Smooth muscle cell of the coronary artery (primary cell): ENCODE data around the gene HPS3. TPM values are rescaled to one million over a fixed set of nuclear protein-coding genes. Genes with fewer than 3 reads are reported as not detected.

Source experiments
- total RNA-seq: library from RNA; depleted of rRNA; stranded (reverse); fragments of >200 nt; gene quantifications from 2 replicates; pipeline ENCODE4 v1.2.3, GENCODE V29; 2014; ENCODE audit warnings: low replicate concordance

The HPS3 gene
- 9.4 and 14.5 TPM in 2 replicates for total RNA-seq

GRCh38 chr3:149129326-149130205 lies at the start of gene HPS3:
Gene HPS3, plus strand, starts transcription at chr3:149129638. Its CDS starts 86 bp downstream, at chr3:149129724.

GRCh38 chr3:149086232-149086988 lies 43.0 kb upstream of the HPS3 start, which contains the start of gene HLTF:
Gene HLTF, minus strand, starts transcription at chr3:149086533. Its CDS starts 197 bp downstream, at chr3:149086336.

GRCh38 chr3:149221783-149222517 lies 92.5 kb downstream of the HPS3 start, which contains the start of gene CP:
Gene CP, minus strand, starts transcription at chr3:149221829. Its CDS starts 37 bp downstream, at chr3:149221792.

Other genes starting within 250 kb of the HPS3 start
- gene GYG1, start 138.1 kb upstream of the HPS3 start, total RNA-seq, result 26.2 and 31.1 TPM in 2 replicates
- 28.0 and 37.1 TPM in 2 replicates for gene HLTF, start 43.1 kb upstream of the HPS3 start, total RNA-seq
- gene CP, start 92.2 kb downstream of the HPS3 start, total RNA-seq, result 0.38 and 30.1 TPM in 2 replicates
- gene TM4SF18, start 204.0 kb downstream of the HPS3 start, total RNA-seq, result 0.15 and 2.5 TPM in 2 replicates
- gene TM4SF1, start 248.0 kb downstream of the HPS3 start, total RNA-seq, result 76.5 and 458 TPM in 2 replicates